Measurements from ENCODE around the gene TARBP2. TPM values are rescaled to one million over a fixed set of nuclear protein-coding genes. Genes with fewer than 3 reads are reported as not detected.
A peak's percentile ranks its signal among the peaks of the same experiment; 100 is the strongest.

Gene TARBP2
- total RNA-seq, 4 donors from 2014 or later, result 25.7 to 30.3 (median 27.2) TPM

- no peaks in the 10 kb centered on the region for H3K9me3 ChIP-seq
- H3K4me3 ChIP-seq, result no peak overlapping the region
- peaks cover 0 to 40% (median 0%) of the 10 kb centered on the region in 3 donors for H3K36me3 ChIP-seq
- peak in 1 of 3 donors; percentile 45 for DNase-seq
- no peaks in the 10 kb centered on the region for H3K27me3 ChIP-seq
- H3K4me1 ChIP-seq, result peaks cover 0 to 14% (median 2%) of the 10 kb centered on the region in 4 donors
- TF ChIP-seq POLR2A (IDR thresholded peaks at IDR 0.05) (no peak), CTCF (IDR thresholded peaks at IDR 0.05) (no peak)
- H3K27ac ChIP-seq, result no peak overlapping the region
These were observed 14.2 kb upstream of the TARBP2 start for GRCh38 chr12:53486736-53487487.

DNA sequence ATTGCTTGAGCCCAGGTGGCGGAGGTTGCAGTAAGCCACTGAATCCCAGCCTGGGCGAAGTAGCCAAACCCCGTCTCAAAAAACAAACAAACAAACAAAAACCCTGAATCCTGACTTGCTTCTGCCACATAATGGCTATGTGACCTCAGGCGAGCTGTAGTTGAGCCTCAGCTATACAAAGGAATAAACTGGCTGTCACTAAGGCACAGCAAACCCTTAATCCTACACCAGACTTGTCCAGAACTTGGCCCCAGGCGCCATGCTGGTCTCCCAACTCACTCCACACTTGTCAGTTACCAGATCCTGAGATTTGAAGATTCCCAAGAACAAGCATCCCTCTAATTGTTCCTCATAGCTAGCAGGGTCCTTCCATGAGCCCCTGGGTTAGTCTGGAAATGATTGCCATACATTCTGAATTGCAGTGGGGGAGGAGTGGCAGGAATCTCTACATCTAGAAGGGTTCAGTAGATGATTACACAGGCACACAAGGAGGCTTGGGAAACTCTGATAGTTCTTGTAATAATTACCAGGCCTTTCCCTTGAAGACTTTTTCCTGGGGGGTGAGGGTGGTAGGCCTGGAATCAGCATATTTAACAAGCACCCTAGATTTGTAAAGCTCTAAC lies 11.7 kb upstream of the TARBP2 start:
- TF ChIP-seq POLR2A (IDR thresholded peaks at IDR 0.05), result no peak
- no peak for TF ChIP-seq CTCF (IDR thresholded peaks at IDR 0.05)
- Histone ChIP-seq H3K27ac (no peak overlapping the region), H3K4me1 (peaks cover 0 to 11% (median 5%) of the 10 kb centered on the region in 4 donors), H3K27me3 (no peaks in the 10 kb centered on the region), H3K9me3 (no peaks in the 10 kb centered on the region), H3K4me3 (no peak overlapping the region), H3K36me3 (peaks cover 0 to 21% (median 0%) of the 10 kb centered on the region in 3 donors)
- DNase-seq, result no peak

- Histone ChIP-seq H3K27me3 (no peaks in the 10 kb centered on the region), H3K36me3 (peaks cover 0 to 3% (median 0%) of the 10 kb centered on the region in 3 donors), H3K9me3 (no peaks in the 10 kb centered on the region), H3K27ac (peak overlapping the region; percentile 74 to 82 (median 76)), H3K4me1 (peaks cover 0 to 20% (median 5%) of the 10 kb centered on the region in 4 donors), H3K4me3 (peak overlapping the region in 3 of 4 donors; percentile 47 to 75 (median 63))
- no peak for DNase-seq
- TF ChIP-seq POLR2A (IDR thresholded peaks at IDR 0.05) (no peak), CTCF (IDR thresholded peaks at IDR 0.05) (no peak)
These were observed 8.9 kb upstream of the TARBP2 start for GRCh38 chr12:53492188-53492587.

DNA sequence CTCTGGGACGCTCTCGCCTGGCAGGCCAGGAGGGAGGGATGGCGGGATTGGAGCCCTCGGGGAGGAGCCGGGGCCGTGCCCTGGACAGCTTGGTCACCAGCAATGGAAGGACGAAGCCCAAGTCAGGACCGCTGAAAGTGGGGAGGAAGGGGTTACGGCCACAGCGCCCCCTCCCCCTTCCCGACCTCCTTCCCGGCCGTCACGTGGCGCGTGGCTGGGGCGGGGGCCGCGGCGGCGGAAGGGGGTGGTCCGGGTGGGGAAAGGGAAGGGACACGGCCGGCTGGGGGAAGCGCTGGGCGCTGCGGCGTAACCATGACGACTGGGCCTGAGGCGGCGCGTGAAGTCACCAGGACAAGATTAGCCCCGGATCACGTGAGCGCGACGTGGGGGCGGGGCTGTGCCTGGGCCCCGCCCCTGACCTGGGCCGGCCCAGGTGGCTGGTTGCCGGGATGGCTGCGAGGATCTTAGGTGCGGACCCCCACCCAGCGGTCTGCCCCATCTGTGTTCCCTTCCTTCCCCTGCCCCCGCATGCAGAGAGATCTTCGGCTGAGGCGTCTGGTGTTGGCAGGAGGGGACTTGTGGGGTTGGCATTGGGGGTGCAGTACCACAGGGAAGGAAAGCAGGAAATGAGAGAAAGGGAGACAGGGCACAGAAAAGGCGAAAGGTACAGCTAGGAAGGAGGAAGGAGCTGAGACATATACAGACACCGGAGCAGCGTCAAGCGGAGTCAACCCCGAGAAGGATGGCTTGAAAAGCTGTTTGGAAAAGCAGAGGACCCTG lies 8.1 kb upstream of the TARBP2 start:
- H3K4me3 ChIP-seq, result peak overlapping the region; percentile 47 to 75 (median 56)
- peaks cover 0 to 20% (median 5%) of the 10 kb centered on the region in 4 donors for H3K4me1 ChIP-seq
- H3K27me3 ChIP-seq, result no peaks in the 10 kb centered on the region
- peak overlapping the region; percentile 74 to 82 (median 76) for H3K27ac ChIP-seq
- no peaks in the 10 kb centered on the region for H3K9me3 ChIP-seq
- no peaks in the 10 kb centered on the region for H3K36me3 ChIP-seq
- peak; percentile 94 to 97 (median 94) for DNase-seq
- peak; percentile 84 to 90 for TF ChIP-seq POLR2A (IDR thresholded peaks at IDR 0.05)
- no peak for TF ChIP-seq CTCF (IDR thresholded peaks at IDR 0.05)

DNA sequence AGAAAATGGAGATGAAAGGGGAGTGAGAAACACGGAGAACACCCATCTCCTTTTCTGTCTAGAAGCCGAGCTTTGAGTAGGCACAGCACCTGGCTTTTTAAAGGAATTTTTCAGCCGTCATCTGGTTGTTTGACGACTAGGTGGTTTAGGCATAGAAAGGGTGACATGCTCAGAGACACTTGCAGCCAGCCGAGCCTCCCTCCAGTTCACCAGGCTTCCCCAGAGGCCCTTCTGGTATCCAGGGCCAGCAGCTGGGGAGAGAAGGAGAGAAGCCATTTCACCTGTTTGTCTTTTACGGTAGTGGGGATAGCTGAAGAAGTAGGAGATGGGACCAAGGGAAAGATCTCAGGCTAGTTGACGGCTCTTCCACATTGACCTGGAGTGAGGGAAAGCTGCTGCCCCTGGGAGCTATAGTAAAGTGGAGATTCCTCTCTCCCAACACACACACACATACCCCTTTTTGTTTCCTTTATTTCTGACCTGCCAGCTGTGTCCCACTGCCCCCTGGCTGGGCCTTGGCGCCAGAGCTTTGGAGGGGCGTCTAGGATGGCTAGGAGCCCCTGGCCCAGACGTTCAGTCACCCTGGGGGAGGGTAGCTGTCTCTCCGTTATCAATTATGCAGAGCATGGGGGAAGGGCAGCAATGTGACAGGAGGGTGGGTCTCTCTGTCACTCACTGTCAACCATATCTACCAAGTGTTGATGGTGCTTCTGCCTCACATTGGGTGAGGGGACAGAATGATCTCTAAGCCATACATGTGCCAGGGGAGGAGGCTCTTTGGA lies 7.3 kb upstream of the TARBP2 start:
- TF ChIP-seq POLR2A (IDR thresholded peaks at IDR 0.05) (no peak), CTCF (IDR thresholded peaks at IDR 0.05) (no peak)

More for the DNA sequence above, 7.3 kb upstream of the TARBP2 start:
- peak overlapping the region; percentile 47 to 75 (median 56) for H3K4me3 ChIP-seq
- peaks cover 0 to 27% (median 5%) of the 10 kb centered on the region in 4 donors for H3K4me1 ChIP-seq
- no peaks in the 10 kb centered on the region for H3K36me3 ChIP-seq
- no peaks in the 10 kb centered on the region for H3K9me3 ChIP-seq
- H3K27ac ChIP-seq, result peak overlapping the region; percentile 74 to 82 (median 76)
- no peaks in the 10 kb centered on the region for H3K27me3 ChIP-seq
- DNase-seq, result no peak

All from Peyer's patch (tissue), 4 donors.